Neural crest cell (in vitro differentiated cells): Measurements from ENCODE around the gene CPNE8. TPM values are rescaled to one million over a fixed set of nuclear protein-coding genes. Genes with fewer than 3 reads are reported as not detected.

ENCODE experiments used
- DNase-seq: peaks from one replicate; pipeline ENCODE4 v3.0.0; 2021; ENCODE audit warnings: low read depth, mixed read lengths, low spot score
- H3K27ac Mint-ChIP-seq: one replicate; pipeline ENCODE4 v1.8.0; 2021; ENCODE audit warnings: mild to moderate bottlenecking, mixed read lengths; ENCODE audit not compliant: unreplicated experiment
- H3K27me3 Mint-ChIP-seq: 2 replicates; pipeline ENCODE4 v1.8.0; 2021; ENCODE audit warnings: low read depth, mild to moderate bottlenecking, mixed read lengths
- H3K36me3 Mint-ChIP-seq: 2 replicates; pipeline ENCODE4 v1.8.0; 2021; ENCODE audit warnings: low read depth, mild to moderate bottlenecking, mixed read lengths
- H3K4me1 Mint-ChIP-seq: 2 replicates; pipeline ENCODE4 v1.8.0; 2021; ENCODE audit warnings: mixed read lengths
- H3K4me3 Mint-ChIP-seq: one replicate; pipeline ENCODE4 v1.8.0; 2021; ENCODE audit warnings: mild to moderate bottlenecking, mixed read lengths
- H3K9me3 Mint-ChIP-seq: 2 replicates; pipeline ENCODE4 v1.8.0; 2021; ENCODE audit warnings: mixed read lengths
- CTCF ChIP-seq: fragments of 200-600 bp; sonication (generic); conservative IDR thresholded peaks from 2 replicates; pipeline ENCODE4 v1.5.0; 2021; ENCODE audit warnings: antibody characterized with exemption, mild to moderate bottlenecking
- total RNA-seq: library from RNA; stranded (reverse); gene quantifications from 2 replicates; pipeline ENCODE4 v1.2.1, GENCODE V29; 2021

The CPNE8 gene
- total RNA-seq, 1 donor from 2014 or later = 7.0 TPM

- Mint-ChIP-seq H3K36me3 (peaks cover 7% of the 10 kb centered on the region), H3K27me3 (no peaks in the 10 kb centered on the region), H3K4me3 (no peak overlapping the region), H3K27ac (no peak overlapping the region), H3K4me1 (no peaks in the 10 kb centered on the region), H3K9me3 (peaks cover 5% of the 10 kb centered on the region)
- DNase-seq = no peak
- no peak for TF ChIP-seq CTCF
These were observed 73.7 kb downstream of the CPNE8 start for GRCh38 chr12:38831715-38832114.

GRCh38 chr12:38825006-38825405, 80.4 kb downstream of the CPNE8 start:
- no peak for TF ChIP-seq CTCF
- Mint-ChIP-seq H3K36me3 (peaks cover 7% of the 10 kb centered on the region), H3K9me3 (no peaks in the 10 kb centered on the region), H3K27ac (no peak overlapping the region), H3K27me3 (no peaks in the 10 kb centered on the region), H3K4me3 (no peak overlapping the region), H3K4me1 (peaks cover 10% of the 10 kb centered on the region)
- DNase-seq = no peak

- peaks cover 10% of the 10 kb centered on the region for H3K4me1 Mint-ChIP-seq
- no peaks in the 10 kb centered on the region for H3K9me3 Mint-ChIP-seq
- TF ChIP-seq CTCF = no peak
- peaks cover 7% of the 10 kb centered on the region for H3K36me3 Mint-ChIP-seq
- no peaks in the 10 kb centered on the region for H3K27me3 Mint-ChIP-seq
- H3K4me3 Mint-ChIP-seq = no peak overlapping the region
- no peak overlapping the region for H3K27ac Mint-ChIP-seq
- DNase-seq = no peak
These were observed 81.7 kb downstream of the CPNE8 start for GRCh38 chr12:38823738-38824137.

- Mint-ChIP-seq H3K4me1 (peaks cover 10% of the 10 kb centered on the region), H3K27ac (no peak overlapping the region), H3K4me3 (no peak overlapping the region), H3K36me3 (peaks cover 7% of the 10 kb centered on the region), H3K27me3 (no peaks in the 10 kb centered on the region), H3K9me3 (no peaks in the 10 kb centered on the region)
- no peak for DNase-seq
- TF ChIP-seq CTCF = no peak
These were observed 82.1 kb downstream of the CPNE8 start for GRCh38 chr12:38823314-38823713.

- peaks cover 6% of the 10 kb centered on the region for H3K36me3 Mint-ChIP-seq
- H3K27me3 Mint-ChIP-seq = no peaks in the 10 kb centered on the region
- DNase-seq = no peak
- peaks cover under 1% of the 10 kb centered on the region for H3K4me1 Mint-ChIP-seq
- TF ChIP-seq CTCF = no peak
- no peak overlapping the region for H3K27ac Mint-ChIP-seq
- H3K4me3 Mint-ChIP-seq = no peak overlapping the region
- no peaks in the 10 kb centered on the region for H3K9me3 Mint-ChIP-seq
These were observed 87.4 kb downstream of the CPNE8 start for GRCh38 chr12:38817942-38818341.

GRCh38 chr12:38813923-38814322, 91.5 kb downstream of the CPNE8 start:
- TF ChIP-seq CTCF = no peak
- Mint-ChIP-seq H3K4me1 (no peaks in the 10 kb centered on the region), H3K27ac (no peak overlapping the region), H3K27me3 (no peaks in the 10 kb centered on the region), H3K36me3 (peaks cover 11% of the 10 kb centered on the region), H3K9me3 (peaks cover 11% of the 10 kb centered on the region), H3K4me3 (no peak overlapping the region)
- no peak for DNase-seq
